Measurements from ENCODE around the gene MADCAM1.
A peak's percentile ranks its signal among the peaks of the same experiment; 100 is the strongest.

The MADCAM1 gene

GRCh38 chr19:488505-489417 lies 7.5 kb upstream of the MADCAM1 start:
- DNase-seq (ENCODE audit: low spot score) = peak; percentile 91

GRCh38 chr19:489418-490196 lies 6.7 kb upstream of the MADCAM1 start:
- no peak for DNase-seq (ENCODE audit: low spot score)

GRCh38 chr19:491146-491741 lies 5.0 kb upstream of the MADCAM1 start:
- DNase-seq (ENCODE audit: low spot score) = no peak

GRCh38 chr19:492091-492531 lies 4.2 kb upstream of the MADCAM1 start:
- peak; percentile 44 for DNase-seq (ENCODE audit: low spot score)

- no peak for DNase-seq (ENCODE audit: low spot score)
Measured at GRCh38 chr19:493391-494170, 2.7 kb upstream of the MADCAM1 start.

DNA sequence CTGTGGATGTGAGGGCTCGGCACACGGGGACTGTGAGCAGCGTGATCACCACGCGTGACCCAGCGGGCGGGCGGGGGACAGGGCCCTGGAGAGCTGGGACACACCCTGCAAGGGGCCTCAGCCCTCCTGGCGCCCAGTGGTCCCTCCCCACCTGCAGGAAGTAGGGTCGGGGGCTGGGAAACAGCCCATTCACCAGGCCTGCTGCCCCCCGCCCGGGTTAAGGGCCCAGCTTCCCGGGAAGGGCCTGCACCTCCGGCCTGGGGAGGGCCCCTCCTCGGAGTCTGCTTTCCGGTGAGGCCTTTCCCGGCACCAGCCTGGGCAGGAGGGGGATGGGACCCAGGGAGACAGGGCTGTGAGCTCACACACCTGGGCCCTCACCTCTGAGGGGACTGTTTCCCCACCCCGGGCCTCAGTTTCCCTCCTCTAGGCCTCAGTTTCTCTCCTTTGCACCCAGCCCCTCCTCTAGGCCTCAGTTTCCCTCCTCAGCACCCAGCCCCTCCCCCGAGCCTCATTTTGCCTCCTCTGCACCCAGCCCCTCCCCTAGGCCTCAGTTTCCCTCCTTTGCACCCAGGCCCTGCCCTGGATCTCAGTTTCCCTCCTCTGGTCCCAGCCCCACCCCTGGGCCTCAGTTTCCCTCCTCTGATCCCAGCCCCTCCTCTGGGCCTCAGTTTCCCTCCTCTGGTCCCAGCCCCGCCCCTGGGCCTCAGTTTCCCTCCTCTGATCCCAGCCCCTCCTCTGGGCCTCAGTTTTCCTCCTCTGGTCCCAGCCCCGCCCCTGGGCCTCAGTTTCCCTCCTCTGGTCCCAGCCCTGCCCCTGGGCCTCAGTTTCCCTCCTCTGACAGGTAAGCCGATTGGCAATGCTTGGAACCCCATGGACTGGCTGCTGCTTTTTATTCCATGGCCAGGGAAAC lies 1.9 kb upstream of the MADCAM1 start:
- DNase-seq (ENCODE audit: low spot score) = no peak

GRCh38 chr19:495081-495401 lies 1.2 kb upstream of the MADCAM1 start:
- no peak for DNase-seq (ENCODE audit: low spot score)

DNA sequence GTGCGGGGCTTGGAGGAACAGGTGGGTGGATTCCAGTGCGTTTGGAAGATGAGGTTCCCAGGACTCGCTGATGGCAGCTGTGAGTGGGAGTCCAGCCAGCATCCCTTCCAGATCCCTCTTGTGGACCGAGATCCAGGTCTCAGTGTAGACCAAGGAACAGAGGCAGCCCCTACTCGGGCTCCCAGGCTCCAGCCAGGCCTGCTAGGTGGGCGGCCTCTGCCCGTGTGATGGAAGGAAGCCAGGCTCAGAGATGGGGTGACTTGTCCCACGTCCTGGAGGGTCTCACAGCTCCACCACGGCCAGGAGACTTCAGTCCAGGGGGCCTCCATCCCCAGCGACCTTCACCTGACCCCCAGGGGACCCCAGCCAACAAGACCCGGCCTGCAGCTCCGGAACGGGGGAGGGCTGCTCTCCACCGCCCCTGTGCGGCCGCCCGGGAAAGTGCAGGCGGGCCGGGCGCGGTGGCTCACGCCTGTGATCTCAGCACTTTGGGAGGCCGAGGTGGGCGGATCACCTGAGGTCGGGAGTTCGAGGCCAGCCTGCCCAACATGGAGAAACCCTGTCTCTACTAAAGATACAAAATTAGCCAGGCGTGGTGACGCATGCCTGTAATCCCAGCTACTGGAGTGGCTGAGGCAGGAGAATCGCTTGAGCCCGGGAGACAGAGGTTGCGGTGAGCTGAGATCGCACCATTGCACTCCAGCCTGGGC lies 729 bp upstream of the MADCAM1 start:
- DNase-seq (ENCODE audit: low spot score) = no peak

GRCh38 chr19:496986-497385 lies 700 bp downstream of the MADCAM1 start:
- no peak for DNase-seq (ENCODE audit: low spot score)

DNA sequence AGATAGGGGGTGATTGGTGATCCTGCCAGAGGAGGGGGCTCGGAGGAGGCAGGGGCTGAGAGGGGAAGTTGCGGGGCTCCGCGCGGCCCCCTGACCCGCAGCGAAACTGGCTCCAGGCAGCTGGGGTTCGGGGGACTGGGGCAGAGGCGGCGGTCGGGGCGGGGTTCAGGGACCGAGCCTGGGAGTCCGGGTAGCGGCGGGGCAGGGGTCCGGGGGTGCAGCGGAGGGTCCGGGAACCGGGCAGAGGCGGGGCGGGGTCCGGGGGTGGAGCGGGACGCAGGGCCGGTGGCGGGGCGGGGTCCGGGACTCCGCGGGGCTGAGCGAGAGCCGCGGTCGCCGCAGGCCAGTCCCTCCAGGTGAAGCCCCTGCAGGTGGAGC lies 1.2 kb downstream of the MADCAM1 start:
- DNase-seq (ENCODE audit: low spot score) = no peak

GRCh38 chr19:497869-498510 lies 1.7 kb downstream of the MADCAM1 start:
- DNase-seq (ENCODE audit: low spot score) = no peak

GRCh38 chr19:498511-498891 lies 2.2 kb downstream of the MADCAM1 start:
- no peak for DNase-seq (ENCODE audit: low spot score)

- no peak for DNase-seq (ENCODE audit: low spot score)
Measured at GRCh38 chr19:498977-499623, 2.8 kb downstream of the MADCAM1 start.

GRCh38 chr19:501646-502045 lies 5.4 kb downstream of the MADCAM1 start:
- DNase-seq (ENCODE audit: low spot score) = no peak

DNA sequence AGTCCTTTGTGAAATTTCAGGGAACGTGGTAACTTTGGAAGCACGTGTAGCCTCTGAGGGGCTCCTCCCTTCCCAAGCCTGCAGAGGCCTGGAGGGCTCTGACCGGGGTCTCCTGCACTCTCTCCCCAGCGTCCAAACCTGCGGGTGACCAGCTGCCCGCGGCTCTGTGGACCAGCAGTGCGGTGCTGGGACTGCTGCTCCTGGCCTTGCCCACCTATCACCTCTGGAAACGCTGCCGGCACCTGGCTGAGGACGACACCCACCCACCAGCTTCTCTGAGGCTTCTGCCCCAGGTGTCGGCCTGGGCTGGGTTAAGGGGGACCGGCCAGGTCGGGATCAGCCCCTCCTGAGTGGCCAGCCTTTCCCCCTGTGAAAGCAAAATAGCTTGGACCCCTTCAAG lies 8.3 kb downstream of the MADCAM1 start:
- DNase-seq (ENCODE audit: low spot score) = no peak

DNA sequence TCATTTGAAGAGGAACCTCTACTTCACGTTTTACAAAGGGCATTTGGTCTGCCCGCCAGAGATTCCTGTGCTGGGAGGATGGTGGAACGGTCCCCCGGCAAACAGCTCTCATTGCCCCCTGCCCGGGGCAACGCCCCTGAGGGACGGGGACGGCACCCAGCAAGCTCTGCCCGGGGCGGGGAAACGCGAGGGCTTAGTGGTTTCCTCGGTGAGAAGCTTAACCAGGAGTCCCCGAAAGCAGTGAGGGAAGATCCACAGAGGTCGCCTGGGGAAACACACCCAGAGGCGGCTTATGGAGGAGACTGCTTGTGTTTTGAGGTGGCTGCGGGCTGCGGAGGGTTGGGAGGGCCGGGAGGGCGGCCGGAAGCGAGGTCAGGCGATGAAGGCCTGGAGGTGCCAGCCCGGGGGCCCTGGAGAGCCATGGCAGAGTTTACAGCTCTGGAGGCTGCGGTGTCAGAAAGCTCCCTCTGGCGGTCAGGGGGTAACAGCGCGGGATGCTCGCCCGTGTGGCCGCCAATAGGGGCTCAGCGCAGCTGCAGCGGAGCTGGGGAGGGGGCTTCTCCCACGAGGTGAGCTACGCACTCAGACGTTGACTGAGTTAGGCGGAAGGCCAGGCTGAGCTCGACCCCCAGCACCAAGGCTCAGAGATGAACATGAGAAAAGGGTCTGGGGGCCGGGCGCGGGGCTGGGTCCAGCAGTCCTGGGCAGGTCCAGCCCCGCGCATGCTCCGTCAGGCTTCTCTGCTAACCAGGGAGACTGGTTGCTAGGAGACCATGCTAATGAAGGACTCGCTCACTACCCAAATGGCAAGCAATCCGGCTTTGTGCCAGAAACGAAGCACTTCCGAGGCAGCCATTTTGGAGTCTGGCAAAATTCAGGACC lies 10.4 kb downstream of the MADCAM1 start:
- DNase-seq (ENCODE audit: low spot score) = peak; percentile 100

DNA sequence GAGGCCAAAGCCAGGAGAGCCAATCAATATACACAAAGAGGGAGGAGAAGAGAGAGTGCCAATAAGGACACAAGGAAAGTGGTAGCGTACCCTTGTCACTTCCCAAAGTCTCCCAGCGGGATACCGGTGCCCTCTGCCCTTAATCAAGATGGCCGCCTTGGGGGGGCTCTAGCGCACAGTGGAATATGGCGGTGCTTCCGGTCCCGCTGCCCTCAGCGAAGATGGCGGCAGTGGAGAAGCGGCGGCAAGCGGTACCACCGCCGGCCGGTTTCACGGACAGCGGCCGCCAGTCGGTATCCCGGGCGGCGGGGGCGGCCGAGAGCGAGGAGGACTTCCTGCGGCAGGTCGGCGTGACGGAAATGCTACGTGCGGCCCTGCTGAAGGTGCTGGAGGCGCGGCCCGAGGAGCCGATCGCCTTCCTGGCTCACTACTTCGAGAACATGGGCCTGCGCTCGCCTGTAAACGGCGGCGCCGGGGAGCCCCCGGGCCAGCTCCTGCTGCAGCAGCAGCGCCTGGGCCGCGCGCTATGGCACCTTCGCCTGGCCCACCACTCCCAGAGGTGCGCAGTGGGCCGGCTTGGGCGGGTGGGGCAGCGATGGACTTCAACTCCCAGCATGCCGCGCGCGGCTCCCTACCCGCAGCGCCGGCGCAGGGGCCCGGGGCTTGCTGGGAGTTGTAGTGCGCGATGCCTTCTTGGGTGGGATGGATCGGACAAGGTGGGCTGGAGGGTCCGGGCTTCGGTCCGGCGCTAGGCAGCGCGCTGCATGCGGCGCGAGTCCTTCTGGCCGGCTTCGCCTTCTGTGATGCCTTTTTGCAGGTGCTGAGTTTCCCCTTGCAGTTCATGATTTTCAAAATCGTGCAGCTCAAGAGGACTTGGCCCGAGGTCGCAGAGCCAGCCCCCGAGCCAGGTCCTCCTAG lies 11.3 kb downstream of the MADCAM1 start, which contains the start of gene TPGS1:
TPGS1 (plus strand) TSS at position 212 of the 918 bp plus-strand sequence; CDS start at position 222, 10 bp downstream.
- peak; percentile 65 for DNase-seq (ENCODE audit: low spot score)

All from kidney capillary endothelial cell (primary cell).